ENCODE results near the gene PLA2G7. TPM values are rescaled to one million over a fixed set of nuclear protein-coding genes. Genes with fewer than 3 reads are reported as not detected.

Gene PLA2G7
- total and polyA plus RNA-seq, 2 of the 4 experiments (the other 2 are of a cell fraction) = not detected

- Histone ChIP-seq H2BK15ac (ENCODE audit: low read depth, low read length) (no peak overlapping the region), H2AK9ac (replicated peaks; ENCODE audit: low read depth, low read length, poor library complexity) (no peak overlapping the region), H3K4me1 (ENCODE audit: control insufficient read depth, insufficient read depth, low read length) (no peaks in the 10 kb centered on the region), H2AK5ac (ENCODE audit: low read depth, low read length) (no peak overlapping the region), H4K5ac (ENCODE audit: low read depth, low read length) (no peak overlapping the region), H3K9ac (ENCODE audit: low read depth, low read length) (no peak overlapping the region), H3K9me1 (ENCODE audit: insufficient read depth, low read length) (no peaks in the 10 kb centered on the region), H2AFZ (replicated peaks; ENCODE audit: low read length, poor library complexity) (no peak overlapping the region), H3K18ac (ENCODE audit: low read depth, low read length) (no peak overlapping the region), H2BK5ac (ENCODE audit: low read depth, low read length, poor library complexity, severe bottlenecking) (no peak overlapping the region), H2BK120ac (ENCODE audit: low read depth, low read length) (no peak overlapping the region), H3K36me3 (ENCODE audit: control insufficient read depth, insufficient read depth, low read length) (no peaks in the 10 kb centered on the region), H4K91ac (ENCODE audit: insufficient read depth, low read depth, low read length) (no peak overlapping the region), H3K56ac (ENCODE audit: extremely low read depth, insufficient read depth, low read length) (no peak overlapping the region), H3K9me3 (ENCODE audit: control insufficient read depth, insufficient read depth, low read length) (no peaks in the 10 kb centered on the region), H3K23ac (ENCODE audit: low read depth, low read length) (no peak overlapping the region), H3K4ac (ENCODE audit: low read depth, low read length) (no peak overlapping the region), H3K27me3 (ENCODE audit: control insufficient read depth, insufficient read depth, low read length) (no peaks in the 10 kb centered on the region), H2BK20ac (ENCODE audit: low read depth, low read length) (no peak overlapping the region), H3K27ac (ENCODE audit: insufficient read depth, low read length) (no peak overlapping the region), H3K4me2 (ENCODE audit: low read depth, low read length) (no peak overlapping the region), H3K79me1 (ENCODE audit: low read depth in 1 of 2, low read length in 2 of 2) (no peaks in the 10 kb centered on the region), H4K20me1 (ENCODE audit: insufficient read depth, low read length) (no peaks in the 10 kb centered on the region), H3K14ac (replicated peaks; ENCODE audit: low read depth, low read length) (no peak overlapping the region), H4K8ac (ENCODE audit: low read depth in 2 of 2, low read length in 2 of 2) (no peak overlapping the region), H3K4me3 (ENCODE audit: insufficient read depth, low read depth, low read length) (no peak overlapping the region)
- ChIA-PET POLR2A (ENCODE audit: unreplicated experiment) (no interaction called here), CTCF (no interaction called here)
- BruUV-seq (replicated peaks) = no TSS peak
- ATAC-seq (ENCODE audit: low read depth) (no peak), DNase-seq (peak; percentile 41)
- WGBS, 2 experiments (ENCODE audit: extremely low coverage in 2 of 2, insufficient read length in 1 of 2) = no CpG with 5 or more reads among the region's 1 CpG
- in situ Hi-C loops (cut with MboI; ENCODE audit: low sequenced_read_pairs) = no loop called here
- intact Hi-C loops (cut with micrococcal nuclease) = no loop called here
- TF ChIP-seq RFX5 (IDR thresholded peaks at IDR 0.05; ENCODE audit: low read depth, low read length) (no peak), CTCF (conservative IDR thresholded peaks at IDR 0.05; ENCODE audit: low read depth, low read length) (no peak), MAFK (IDR thresholded peaks at IDR 0.05; ENCODE audit: low read depth, low read length) (no peak), MAZ (IDR thresholded peaks at IDR 0.05; ENCODE audit: borderline replicate concordance, low read depth, low read length) (no peak), SMC3 (IDR thresholded peaks at IDR 0.05; ENCODE audit: low read depth, low read length) (no peak), NFE2L2 (IDR thresholded peaks at IDR 0.05; ENCODE audit: low read depth, low read length) (no peak), RAD21 (IDR thresholded peaks at IDR 0.05; ENCODE audit: low read length) (no peak), FOS (IDR thresholded peaks at IDR 0.05; ENCODE audit: low read depth, low read length) (no peak), MXI1 (IDR thresholded peaks at IDR 0.05; ENCODE audit: borderline replicate concordance, low read depth, low read length) (no peak), BHLHE40 (IDR thresholded peaks at IDR 0.05; ENCODE audit: low read depth, low read length) (no peak)
- TF ChIP-seq, protein P1, sequence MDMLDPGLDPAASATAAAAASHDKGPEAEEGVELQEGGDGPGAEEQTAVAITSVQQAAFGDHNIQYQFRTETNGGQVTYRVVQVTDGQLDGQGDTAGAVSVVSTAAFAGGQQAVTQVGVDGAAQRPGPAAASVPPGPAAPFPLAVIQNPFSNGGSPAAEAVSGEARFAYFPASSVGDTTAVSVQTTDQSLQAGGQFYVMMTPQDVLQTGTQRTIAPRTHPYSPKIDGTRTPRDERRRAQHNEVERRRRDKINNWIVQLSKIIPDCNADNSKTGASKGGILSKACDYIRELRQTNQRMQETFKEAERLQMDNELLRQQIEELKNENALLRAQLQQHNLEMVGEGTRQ (IDR thresholded peaks at IDR 0.05; ENCODE audit: low read depth, low read length) = no peak
- TF ChIP-seq, protein P2, sequence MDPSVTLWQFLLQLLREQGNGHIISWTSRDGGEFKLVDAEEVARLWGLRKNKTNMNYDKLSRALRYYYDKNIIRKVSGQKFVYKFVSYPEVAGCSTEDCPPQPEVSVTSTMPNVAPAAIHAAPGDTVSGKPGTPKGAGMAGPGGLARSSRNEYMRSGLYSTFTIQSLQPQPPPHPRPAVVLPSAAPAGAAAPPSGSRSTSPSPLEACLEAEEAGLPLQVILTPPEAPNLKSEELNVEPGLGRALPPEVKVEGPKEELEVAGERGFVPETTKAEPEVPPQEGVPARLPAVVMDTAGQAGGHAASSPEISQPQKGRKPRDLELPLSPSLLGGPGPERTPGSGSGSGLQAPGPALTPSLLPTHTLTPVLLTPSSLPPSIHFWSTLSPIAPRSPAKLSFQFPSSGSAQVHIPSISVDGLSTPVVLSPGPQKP (IDR thresholded peaks at IDR 0.05; ENCODE audit: borderline replicate concordance, low read depth, low read length) = no peak
- dilution Hi-C loops (cut with HindIII; ENCODE audit: low sequenced_read_pairs, unreplicated experiment) = no loop called here
Measured at GRCh38 chr6:46719099-46719498, 16.1 kb downstream of the PLA2G7 start.

Measured in IMR-90 (cell line).